Neutrophil (primary cell): ENCODE measurements around the gene DHX35.

ENCODE experiments used
- H3K27ac ChIP-seq: fragments of 200-600 bp; sonication (generic); 2 replicates; pipeline ENCODE4 v1.5.1; 2016; ENCODE audit warnings: mild to moderate bottlenecking, moderate library complexity
- H3K27me3 ChIP-seq: fragments of 200-600 bp; sonication (generic); 2 replicates; pipeline ENCODE4 v1.6.0; 2016; ENCODE audit warnings: mild to moderate bottlenecking
- H3K36me3 ChIP-seq: fragments of 200-600 bp; sonication (generic); 2 replicates; pipeline ENCODE4 v1.5.1; 2017
- H3K4me1 ChIP-seq, 2 experiments: fragments of 200-600 bp in 1 of 2; sonication (generic) in 1 of 2; 1 replicate in 1 of 2; 2 replicates in 1 of 2; pipeline versions ENCODE4 v1.5.1 to v1.6.1; 2013 to 2016; ENCODE audit warnings: low read depth in 1 of 2, low read length in 1 of 2, mild to moderate bottlenecking in 1 of 2, moderate library complexity in 1 of 2; ENCODE audit not compliant: control insufficient read depth in 1 of 2, insufficient read depth in 1 of 2
- H3K4me3 ChIP-seq, 2 experiments: fragments of 200-600 bp in 1 of 2; sonication (generic) in 1 of 2; 1 replicate in 1 of 2; 2 replicates in 1 of 2; pipeline ENCODE4 v1.5.1; 2013 to 2016; ENCODE audit warnings: low read depth in 1 of 2, low read length in 1 of 2, mild to moderate bottlenecking in 1 of 2, moderate library complexity in 1 of 2
- H3K9me3 ChIP-seq: fragments of 200-600 bp; sonication (generic); 2 replicates; pipeline ENCODE4 v1.5.1; 2016
- CTCF ChIP-seq: fragments of 200-600 bp; sonication (generic); IDR thresholded peaks from 2 replicates; pipeline ENCODE4 v1.5.1; 2016; ENCODE audit warnings: antibody characterized with exemption

DHX35 gene

GRCh38 chr20:38941726-38942389, 20.3 kb upstream of the DHX35 start:
- Histone ChIP-seq H3K4me3 (no peak overlapping the region), H3K4me1 (no peaks in the 10 kb centered on the region), H3K9me3 (no peaks in the 10 kb centered on the region), H3K36me3 (peaks cover 50% of the 10 kb centered on the region), H3K27me3 (no peaks in the 10 kb centered on the region), H3K27ac (no peak overlapping the region)
- TF ChIP-seq CTCF: no peak

GRCh38 chr20:38945012-38945411, 17.1 kb upstream of the DHX35 start:
- Histone ChIP-seq H3K36me3 (peaks cover 55% of the 10 kb centered on the region), H3K27me3 (no peaks in the 10 kb centered on the region), H3K4me3 (no peak overlapping the region), H3K27ac (no peak overlapping the region), H3K4me1 (no peaks in the 10 kb centered on the region), H3K9me3 (no peaks in the 10 kb centered on the region)
- TF ChIP-seq CTCF: no peak

GRCh38 chr20:38946836-38947235, 15.3 kb upstream of the DHX35 start:
- Histone ChIP-seq H3K27ac (no peak overlapping the region), H3K9me3 (no peaks in the 10 kb centered on the region), H3K4me1 (no peaks in the 10 kb centered on the region), H3K27me3 (no peaks in the 10 kb centered on the region), H3K36me3 (peaks cover 61% of the 10 kb centered on the region), H3K4me3 (no peak overlapping the region)
- TF ChIP-seq CTCF: no peak

GRCh38 chr20:38947931-38948362, 14.2 kb upstream of the DHX35 start:
- H3K4me3 ChIP-seq: no peak overlapping the region
- H3K27me3 ChIP-seq: no peaks in the 10 kb centered on the region
- no peak overlapping the region for H3K27ac ChIP-seq
- no peak for TF ChIP-seq CTCF
- no peaks in the 10 kb centered on the region for H3K9me3 ChIP-seq
- H3K36me3 ChIP-seq: peaks cover 63% of the 10 kb centered on the region
- H3K4me1 ChIP-seq: no peaks in the 10 kb centered on the region

- no peaks in the 10 kb centered on the region for H3K27me3 ChIP-seq
- no peak for TF ChIP-seq CTCF
- H3K4me3 ChIP-seq: no peak overlapping the region
- no peak overlapping the region for H3K27ac ChIP-seq
- H3K36me3 ChIP-seq: peaks cover 47% of the 10 kb centered on the region
- H3K4me1 ChIP-seq: peaks cover 0 to 8% of the 10 kb centered on the region in 2 experiments
- no peaks in the 10 kb centered on the region for H3K9me3 ChIP-seq
Measured at GRCh38 chr20:38950254-38950653, 11.9 kb upstream of the DHX35 start.
